Panc1 (cell line): ENCODE results near the gene SART3. TPM values are rescaled to one million over a fixed set of nuclear protein-coding genes. Genes with fewer than 3 reads are reported as not detected.

Experiments used
- ATAC-seq: fragments of 200-7000 bp; cut with Tn5 transposase; 2 replicates; pipeline ENCODE4 v1.9.1; 2020; ENCODE audit warnings: mild to moderate bottlenecking, moderate library complexity
- BruUV-seq: library from RNA; stranded (reverse); fragments of 400-500 nt; replicated peaks from 2 replicates; lab custom pipeline; 2021; lab: Mats Ljungman, UMichigan
- CTCF ChIA-PET: fragments of 300-600 bp; sonication (Branson Sonifier 250); formaldehyde crosslinking; loops from one replicate; lab custom pipeline; 2022; ENCODE audit warnings: antibody characterized with exemption; lab: Charles Lee
- POLR2A ChIA-PET: fragments of 300-600 bp; sonication (Branson Sonifier 250); formaldehyde crosslinking; loops from one replicate; lab custom pipeline; 2022; ENCODE audit warnings: antibody characterized with exemption; lab: Charles Lee
- DNase-seq: peaks from one replicate; pipeline ENCODE4 v3.0.0-alpha.2; 2010; ENCODE audit warnings: low read depth, low spot score
- H3K27ac ChIP-seq: 2 replicates; pipeline ENCODE4 v1.5.1; 2011; ENCODE audit warnings: mild to moderate bottlenecking, low read length, inconsistent platforms
- H3K27me3 ChIP-seq: fragments of 200-500 bp; sonication (Bioruptor generic); 2 replicates; pipeline ENCODE4 v1.6.0; 2014; ENCODE audit warnings: low read length, inconsistent platforms; ENCODE audit not compliant: control insufficient read depth, insufficient read depth
- H3K36me3 ChIP-seq: fragments of 200-500 bp; sonication (Bioruptor generic); 2 replicates; pipeline ENCODE4 v1.5.1; 2014; ENCODE audit warnings: inconsistent platforms, mild to moderate bottlenecking, low read length, moderate library complexity; ENCODE audit not compliant: control insufficient read depth, insufficient read depth
- H3K4me1 ChIP-seq: 2 replicates; pipeline ENCODE4 v1.5.1; 2011; ENCODE audit warnings: inconsistent platforms, mild to moderate bottlenecking, low read length, moderate library complexity; ENCODE audit not compliant: control insufficient read depth, insufficient read depth
- H3K4me3 ChIP-seq, 2 experiments: 2 replicates each; pipeline ENCODE4 v1.5.1; 2011 to 2012; ENCODE audit warnings: low read depth in 2 of 2, low read length in 2 of 2, mild to moderate bottlenecking in 2 of 2, inconsistent platforms in 1 of 2, moderate library complexity in 1 of 2
- H3K9me3 ChIP-seq: fragments of 200-500 bp; sonication (Bioruptor generic); 2 replicates; pipeline ENCODE4 v1.5.1; 2014; ENCODE audit warnings: low read depth, mild to moderate bottlenecking, inconsistent platforms, low read length, moderate library complexity; ENCODE audit not compliant: control insufficient read depth, insufficient read depth
- CTCF ChIP-seq: fragments of 450-650 bp; IDR thresholded peaks from 2 replicates; pipeline ENCODE4 v1.5.1; 2017; ENCODE audit warnings: mild to moderate bottlenecking
- POLR2AphosphoS5 ChIP-seq: IDR thresholded peaks from 2 replicates; pipeline ENCODE4 v1.6.1; 2012; ENCODE audit warnings: mild to moderate bottlenecking, low read depth, low read length, moderate library complexity
- SIN3A ChIP-seq: IDR thresholded peaks from 2 replicates; pipeline ENCODE4 v1.6.1; 2012; ENCODE audit warnings: low read depth, mild to moderate bottlenecking, low read length, moderate library complexity, borderline replicate concordance; ENCODE audit not compliant: insufficient read depth
- TCF7L2 ChIP-seq: IDR thresholded peaks from 2 replicates; pipeline ENCODE4 v1.6.1; 2011; ENCODE audit warnings: mild to moderate bottlenecking, low read depth, low read length, inconsistent platforms
- in situ Hi-C: cut with HindIII; loops from 2 replicates; pipeline ENCODE4 v1.10.0; 2016; ENCODE audit warnings: low sequenced_read_pairs, low pct_unique_long_range_greater_than_20kb
- intact Hi-C: fragments of 100-400 bp; cut with micrococcal nuclease; formaldehyde crosslinking; loops from one replicate; pipeline ENCODE4 v1.10.0; 2022; ENCODE audit not compliant: unreplicated experiment
- total RNA-seq: library from RNA; stranded (reverse); gene quantifications from one replicate; pipeline ENCODE4 v1.2.1, GENCODE V29; 2021; ENCODE audit not compliant: unreplicated experiment
- TF ChIP-seq, protein P1 (sequence below), 2 experiments: IDR thresholded peaks; 2 replicates each; pipeline ENCODE4 v1.6.1; 2011 to 2012; ENCODE audit warnings: low read depth in 2 of 2, control low read depth in 1 of 2, low read length in 1 of 2, mild to moderate bottlenecking in 1 of 2, moderate library complexity in 1 of 2; ENCODE audit not compliant: insufficient read depth in 1 of 2

SART3 gene
- total RNA-seq, 1 experiment from 2014 or later = 55.9 TPM

DNA sequence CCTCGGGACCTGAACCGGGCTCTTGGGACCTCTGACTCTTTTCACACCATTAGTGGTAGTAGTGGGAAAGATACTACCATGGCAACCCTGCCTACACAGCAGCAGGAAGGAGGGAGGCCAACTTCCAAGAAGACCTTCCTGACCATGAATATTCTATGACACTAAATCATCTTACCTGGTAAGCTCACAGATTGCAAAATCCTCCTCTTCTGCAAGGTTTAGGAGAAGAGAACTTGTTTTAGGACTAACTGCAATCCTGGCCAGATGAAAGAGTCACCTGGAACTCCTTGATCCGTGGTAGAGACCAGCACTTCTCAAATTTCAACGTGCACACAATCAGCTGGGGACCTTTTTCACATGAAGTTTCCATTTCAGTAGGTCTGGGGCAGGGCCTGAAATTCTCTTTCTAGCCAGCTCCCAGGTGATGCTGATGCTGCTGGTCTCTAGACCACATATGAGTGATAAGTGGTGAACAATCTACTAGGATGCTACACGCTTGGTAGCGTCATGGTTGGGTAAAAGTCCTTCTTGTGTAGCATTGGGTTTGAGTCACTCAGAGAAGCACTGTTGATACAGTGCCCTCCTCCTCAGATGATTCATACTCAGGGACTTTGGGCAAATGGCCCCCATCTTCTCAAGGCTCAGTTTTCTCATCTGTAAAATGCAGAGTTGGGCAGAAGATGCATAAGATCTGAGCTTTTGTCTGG lies 81.5 kb downstream of the SART3 start:
- no peaks in the 10 kb centered on the region for H3K36me3 ChIP-seq
- H3K4me1 ChIP-seq = peaks cover 18% of the 10 kb centered on the region
- DNase-seq = no peak
- in situ Hi-C loops = no loop called here
- no peak for TF ChIP-seq SIN3A
- TF ChIP-seq POLR2AphosphoS5 = no peak
- TF ChIP-seq, protein P1, sequence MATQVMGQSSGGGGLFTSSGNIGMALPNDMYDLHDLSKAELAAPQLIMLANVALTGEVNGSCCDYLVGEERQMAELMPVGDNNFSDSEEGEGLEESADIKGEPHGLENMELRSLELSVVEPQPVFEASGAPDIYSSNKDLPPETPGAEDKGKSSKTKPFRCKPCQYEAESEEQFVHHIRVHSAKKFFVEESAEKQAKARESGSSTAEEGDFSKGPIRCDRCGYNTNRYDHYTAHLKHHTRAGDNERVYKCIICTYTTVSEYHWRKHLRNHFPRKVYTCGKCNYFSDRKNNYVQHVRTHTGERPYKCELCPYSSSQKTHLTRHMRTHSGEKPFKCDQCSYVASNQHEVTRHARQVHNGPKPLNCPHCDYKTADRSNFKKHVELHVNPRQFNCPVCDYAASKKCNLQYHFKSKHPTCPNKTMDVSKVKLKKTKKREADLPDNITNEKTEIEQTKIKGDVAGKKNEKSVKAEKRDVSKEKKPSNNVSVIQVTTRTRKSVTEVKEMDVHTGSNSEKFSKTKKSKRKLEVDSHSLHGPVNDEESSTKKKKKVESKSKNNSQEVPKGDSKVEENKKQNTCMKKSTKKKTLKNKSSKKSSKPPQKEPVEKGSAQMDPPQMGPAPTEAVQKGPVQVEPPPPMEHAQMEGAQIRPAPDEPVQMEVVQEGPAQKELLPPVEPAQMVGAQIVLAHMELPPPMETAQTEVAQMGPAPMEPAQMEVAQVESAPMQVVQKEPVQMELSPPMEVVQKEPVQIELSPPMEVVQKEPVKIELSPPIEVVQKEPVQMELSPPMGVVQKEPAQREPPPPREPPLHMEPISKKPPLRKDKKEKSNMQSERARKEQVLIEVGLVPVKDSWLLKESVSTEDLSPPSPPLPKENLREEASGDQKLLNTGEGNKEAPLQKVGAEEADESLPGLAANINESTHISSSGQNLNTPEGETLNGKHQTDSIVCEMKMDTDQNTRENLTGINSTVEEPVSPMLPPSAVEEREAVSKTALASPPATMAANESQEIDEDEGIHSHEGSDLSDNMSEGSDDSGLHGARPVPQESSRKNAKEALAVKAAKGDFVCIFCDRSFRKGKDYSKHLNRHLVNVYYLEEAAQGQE (IDR thresholded peaks at IDR 0.05; ENCODE audit: insufficient read depth in 1 of 2, low read depth in 2 of 2, low read length in 1 of 2) = no peak
- no peak for TF ChIP-seq CTCF
- TF ChIP-seq TCF7L2 = no peak
- no peaks in the 10 kb centered on the region for H3K9me3 ChIP-seq
- ChIA-PET POLR2A (no interaction called here), CTCF (no interaction called here)
- intact Hi-C loops = no loop called here
- H3K27ac ChIP-seq = peak overlapping the region; percentile 55
- H3K4me3 ChIP-seq = no peak overlapping the region
- H3K27me3 ChIP-seq = no peaks in the 10 kb centered on the region
- no TSS peak for BruUV-seq
- no peak for ATAC-seq

GRCh38 chr12:108478611-108479206 lies 82.3 kb downstream of the SART3 start:
- in situ Hi-C loops (no loop called here), intact Hi-C loops (no loop called here)
- Histone ChIP-seq H3K36me3 (no peaks in the 10 kb centered on the region), H3K27ac (peak overlapping the region; percentile 71), H3K4me1 (peaks cover 18% of the 10 kb centered on the region), H3K4me3 (no peak overlapping the region), H3K27me3 (no peaks in the 10 kb centered on the region), H3K9me3 (no peaks in the 10 kb centered on the region)
- ChIA-PET CTCF (no interaction called here), POLR2A (no interaction called here)
- DNase-seq = no peak
- TF ChIP-seq TCF7L2 (peak; percentile 65; the same call in 1 of the 2 replicates), POLR2AphosphoS5 (no peak)
- BruUV-seq = no TSS peak
- ATAC-seq = peak; percentile 59

GRCh38 chr12:108477881-108478259 lies 83.1 kb downstream of the SART3 start:
- BruUV-seq = no TSS peak
- POLR2A ChIA-PET = no interaction called here
- Histone ChIP-seq H3K27ac (peak overlapping the region; percentile 71), H3K4me3 (no peak overlapping the region), H3K36me3 (no peaks in the 10 kb centered on the region), H3K9me3 (no peaks in the 10 kb centered on the region), H3K27me3 (no peaks in the 10 kb centered on the region), H3K4me1 (peaks cover 13% of the 10 kb centered on the region)
- intact Hi-C loops (no loop called here), in situ Hi-C loops (no loop called here)
- ATAC-seq (peak; percentile 19; the same call in 1 of the 2 replicates), DNase-seq (no peak)
- CTCF ChIA-PET = no interaction called here
- no peak for TF ChIP-seq CTCF
- no peak for TF ChIP-seq SIN3A
- TF ChIP-seq, protein P1 (IDR thresholded peaks at IDR 0.05; ENCODE audit: insufficient read depth in 1 of 2, low read depth in 2 of 2, low read length in 1 of 2) = no peak
- no peak for TF ChIP-seq POLR2AphosphoS5
- TF ChIP-seq TCF7L2 = no peak
